GM21825 (cell line): ENCODE results near the gene IBA57.
"Not testable (repeated sequence)": the region's sequence is repeated elsewhere in the genome, so short reads cannot be mapped to it uniquely, and the experiment has no call there.

ENCODE experiments used
- ATAC-seq: cut with Tn5 transposase; IDR thresholded peaks from one replicate; pipeline ENCODE4 v1.9.1; 2021; ENCODE audit warnings: mild to moderate bottlenecking, moderate library complexity; ENCODE audit not compliant: unreplicated experiment

IBA57 gene

DNA sequence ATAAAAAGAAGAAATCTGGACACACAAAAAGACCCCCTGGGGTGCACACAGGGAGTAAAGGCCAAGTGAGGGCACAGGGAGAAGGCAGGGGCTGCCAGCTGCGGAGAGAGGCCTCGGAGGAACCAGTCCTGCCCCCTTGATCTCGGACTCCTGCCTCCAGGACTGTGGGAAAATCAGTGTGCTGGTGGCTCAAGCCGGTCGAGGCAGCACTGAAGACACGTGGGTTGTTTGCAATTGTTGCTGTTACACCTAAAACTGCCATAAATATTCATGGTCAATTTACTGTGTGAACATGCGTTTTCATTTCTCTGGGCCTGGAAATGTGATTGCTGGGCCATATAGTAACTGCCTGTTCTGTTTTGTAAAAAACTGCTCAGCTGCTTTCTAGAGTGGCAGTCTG, 18.5 kb downstream of the IBA57 start:
- ATAC-seq: no peak

DNA sequence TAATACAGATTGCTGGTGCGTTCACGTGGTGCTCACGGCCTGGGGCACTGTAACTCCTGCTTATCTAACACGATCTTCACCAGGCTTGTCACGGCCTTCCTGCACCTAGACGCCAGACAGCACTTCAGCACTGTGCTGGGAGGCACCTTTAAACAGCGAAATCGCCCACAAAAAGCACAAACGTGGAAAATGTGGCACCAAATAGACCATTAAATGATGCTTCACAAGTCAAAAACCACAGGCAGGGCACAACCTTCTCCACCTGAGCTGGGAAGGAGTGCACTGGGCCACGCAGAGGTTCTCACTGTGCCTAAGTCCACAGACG, 20.0 kb downstream of the IBA57 start:
- ATAC-seq: no peak

DNA sequence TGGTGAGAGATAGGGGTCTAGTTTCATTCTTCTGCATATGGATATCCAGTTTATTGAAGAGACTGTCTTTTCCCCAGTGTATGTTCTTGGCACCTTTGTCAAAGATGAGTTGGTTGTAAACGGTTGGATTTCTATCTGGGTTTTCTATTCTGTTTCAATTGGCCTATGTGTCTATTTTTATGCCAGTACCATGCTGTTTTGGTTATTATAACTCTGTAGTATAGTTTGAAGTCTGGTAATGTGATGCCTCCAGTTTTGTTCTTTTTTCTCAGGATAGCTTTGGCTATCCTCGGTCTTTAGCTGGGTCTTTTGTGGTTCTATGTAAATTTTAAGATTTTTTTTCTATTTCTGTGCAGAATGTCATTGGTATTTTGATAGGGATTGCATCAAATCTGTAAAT, 22.6 kb downstream of the IBA57 start:
- not testable (repeated sequence) for ATAC-seq

DNA sequence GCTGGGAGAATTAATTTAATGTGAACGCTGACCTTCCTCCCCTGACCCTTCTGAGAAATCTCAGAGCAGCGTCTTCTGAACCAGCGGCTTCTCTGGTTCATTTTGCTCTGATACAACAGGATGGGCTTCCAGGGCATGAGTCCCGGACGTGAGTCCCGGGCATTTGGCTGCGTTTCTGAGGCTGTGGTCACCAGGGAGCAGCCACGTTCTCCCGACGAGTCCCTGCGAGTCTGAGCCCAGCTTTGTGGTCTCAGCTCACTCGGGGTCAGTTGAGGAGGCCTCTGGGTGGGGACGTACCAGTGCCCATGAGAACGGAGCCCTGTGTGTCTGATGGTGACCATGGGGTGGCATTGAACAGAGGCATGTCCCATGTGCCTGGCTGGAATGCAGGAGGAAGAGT, 24.6 kb downstream of the IBA57 start:
- ATAC-seq: no peak

DNA sequence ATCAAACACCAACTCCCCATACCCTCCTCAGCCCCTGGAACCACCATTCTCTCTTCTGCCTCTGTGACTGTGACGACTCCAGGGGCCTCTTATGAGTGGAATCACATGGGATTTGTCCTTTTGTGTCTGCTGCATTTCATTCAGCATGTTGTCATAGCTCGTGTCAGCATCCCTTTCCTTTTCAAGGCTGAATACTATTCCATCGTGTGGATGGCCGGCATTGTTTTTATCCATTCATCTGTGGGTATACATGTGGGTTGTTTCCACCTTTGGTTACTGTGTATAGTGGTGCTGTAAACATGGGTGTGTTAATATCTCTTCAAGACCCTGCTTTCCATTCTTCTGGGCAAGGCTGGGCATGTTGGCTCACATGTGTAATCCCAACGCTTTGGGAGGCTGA, 25.2 kb downstream of the IBA57 start:
- no peak for ATAC-seq

DNA sequence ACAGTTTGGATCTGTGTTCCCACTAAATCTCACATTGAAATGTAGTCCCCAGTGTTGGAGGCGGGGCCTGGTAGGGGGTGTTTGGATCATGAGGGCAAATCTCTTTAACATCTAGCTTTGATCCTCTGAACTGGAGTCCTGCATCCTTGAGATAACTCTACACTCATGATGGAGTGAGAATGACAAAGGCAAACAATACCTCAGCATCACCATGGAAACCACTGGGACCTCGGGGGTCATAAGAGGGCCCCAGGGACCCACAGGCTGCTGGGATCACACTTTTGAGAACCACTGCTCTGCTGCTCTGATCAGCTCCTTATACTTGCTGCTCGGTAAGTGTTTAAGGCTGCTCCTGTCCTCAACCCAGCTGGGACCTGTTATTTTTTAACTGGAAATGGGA, 28.8 kb downstream of the IBA57 start:
- ATAC-seq: no peak

DNA sequence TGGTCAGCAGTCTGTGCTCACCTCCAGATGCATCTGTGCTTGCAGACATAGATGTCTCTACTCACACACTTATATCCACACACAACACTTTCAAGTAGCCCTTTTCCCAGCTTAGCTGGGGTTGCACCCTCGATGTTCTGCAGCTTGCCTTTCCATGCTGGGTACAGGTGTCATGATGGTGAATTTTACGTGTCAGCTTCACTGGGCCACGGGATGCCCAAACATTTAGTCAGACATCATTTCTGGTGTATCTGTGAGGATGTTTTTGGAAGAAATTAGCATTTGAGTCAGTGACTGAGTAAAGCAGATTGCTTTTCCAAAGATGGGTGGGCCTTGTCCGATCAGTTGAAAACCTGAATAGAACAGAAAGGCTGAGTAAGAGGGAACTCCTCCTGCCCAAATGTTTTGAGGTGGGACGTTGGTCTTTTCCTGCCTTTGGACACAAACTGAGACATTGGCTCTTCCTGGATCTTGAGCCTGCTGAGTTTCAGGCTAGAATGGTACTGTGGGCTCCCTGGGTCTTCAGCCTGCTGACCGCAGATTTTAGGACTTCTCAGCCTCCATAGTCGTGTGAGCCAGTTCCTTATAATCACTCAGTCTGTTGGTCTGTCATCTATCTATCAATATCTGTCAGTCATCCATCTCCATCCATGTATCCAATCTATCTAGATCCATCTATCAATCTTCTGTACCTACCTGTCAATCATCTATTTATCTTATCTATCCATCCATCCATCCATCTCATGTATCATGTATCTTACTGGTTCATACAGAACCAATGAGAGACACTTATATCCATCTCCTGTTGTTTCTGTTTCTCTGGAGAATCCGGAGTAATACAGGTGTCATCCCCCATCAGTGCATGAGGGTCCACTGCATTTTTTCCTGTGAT, 29.6 kb downstream of the IBA57 start:
- no peak for ATAC-seq

DNA sequence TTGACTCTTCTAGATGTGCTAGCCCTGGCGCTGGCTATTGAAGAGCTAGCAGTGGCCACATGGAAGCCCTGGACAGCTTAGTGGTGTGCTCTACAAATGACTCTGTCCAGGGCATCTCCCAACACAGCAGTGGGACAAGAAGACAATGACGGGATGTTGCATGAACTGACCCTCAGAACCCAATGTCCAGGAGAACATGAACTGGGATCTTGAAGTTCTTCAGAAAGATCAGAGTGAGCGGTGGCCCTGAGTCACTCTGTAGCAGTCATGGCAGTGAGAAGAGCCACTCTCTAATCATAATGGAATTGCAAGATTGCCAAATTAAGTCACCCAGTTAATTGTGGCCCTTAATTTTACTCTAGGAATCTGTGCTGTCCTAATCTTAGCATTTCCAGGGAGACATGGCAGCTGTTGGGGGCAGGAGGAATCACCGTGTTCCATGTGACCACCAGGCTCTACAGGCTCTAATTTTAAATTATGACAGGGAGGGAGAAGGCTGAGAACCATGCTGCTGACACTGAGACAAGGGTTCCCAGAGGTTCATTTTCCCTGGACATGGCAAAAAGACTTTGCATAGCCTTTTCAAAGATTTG, 32.0 kb downstream of the IBA57 start:
- ATAC-seq: no peak

DNA sequence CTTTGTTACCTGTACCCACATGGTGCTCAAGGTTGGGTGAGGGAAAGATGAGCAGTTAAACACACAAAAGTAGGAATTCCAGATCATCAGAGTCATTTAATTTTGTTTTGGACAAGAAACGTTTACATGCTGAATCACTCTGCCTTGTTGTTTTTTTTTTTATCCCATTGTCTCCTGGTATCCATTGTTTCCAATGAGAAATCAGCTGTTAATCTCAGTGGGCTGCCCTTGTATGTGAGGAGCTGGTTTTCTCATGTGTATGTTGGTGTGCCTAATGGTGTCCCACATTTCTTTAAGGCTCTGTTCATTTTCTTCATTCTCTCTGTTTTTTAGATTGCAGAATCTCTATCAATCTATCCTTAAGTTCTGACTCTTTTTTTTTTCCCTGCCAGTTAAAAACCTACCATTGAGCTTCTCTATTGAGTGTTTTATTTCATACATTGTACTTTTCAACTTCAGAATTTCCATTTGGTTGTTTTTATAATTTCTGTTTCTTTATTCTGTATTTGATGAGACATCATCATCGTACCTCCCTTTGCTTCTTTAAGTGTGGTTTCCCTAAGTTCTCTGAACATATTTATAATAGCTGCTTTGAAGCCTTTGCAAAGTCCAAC, 33.5 kb downstream of the IBA57 start:
- no peak for ATAC-seq

DNA sequence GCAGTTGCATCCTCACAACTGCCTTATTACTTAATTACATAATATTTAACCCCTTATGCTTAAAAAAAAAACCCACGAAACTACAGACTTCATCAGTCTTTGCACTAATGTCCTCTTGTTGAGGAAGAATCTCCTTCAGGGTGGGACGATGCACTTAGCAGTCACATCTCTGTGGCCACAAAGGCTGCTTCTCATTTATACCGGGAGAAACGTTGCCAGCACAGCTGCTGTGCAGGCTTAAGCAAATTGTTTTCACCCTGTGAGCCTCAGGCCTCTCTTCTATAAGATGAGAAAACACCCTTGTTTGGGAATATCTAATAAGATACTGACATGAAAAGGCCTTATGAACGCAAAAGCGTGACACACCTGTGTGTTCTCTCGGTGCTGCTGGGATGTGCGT, 39.4 kb downstream of the IBA57 start:
- no peak for ATAC-seq

DNA sequence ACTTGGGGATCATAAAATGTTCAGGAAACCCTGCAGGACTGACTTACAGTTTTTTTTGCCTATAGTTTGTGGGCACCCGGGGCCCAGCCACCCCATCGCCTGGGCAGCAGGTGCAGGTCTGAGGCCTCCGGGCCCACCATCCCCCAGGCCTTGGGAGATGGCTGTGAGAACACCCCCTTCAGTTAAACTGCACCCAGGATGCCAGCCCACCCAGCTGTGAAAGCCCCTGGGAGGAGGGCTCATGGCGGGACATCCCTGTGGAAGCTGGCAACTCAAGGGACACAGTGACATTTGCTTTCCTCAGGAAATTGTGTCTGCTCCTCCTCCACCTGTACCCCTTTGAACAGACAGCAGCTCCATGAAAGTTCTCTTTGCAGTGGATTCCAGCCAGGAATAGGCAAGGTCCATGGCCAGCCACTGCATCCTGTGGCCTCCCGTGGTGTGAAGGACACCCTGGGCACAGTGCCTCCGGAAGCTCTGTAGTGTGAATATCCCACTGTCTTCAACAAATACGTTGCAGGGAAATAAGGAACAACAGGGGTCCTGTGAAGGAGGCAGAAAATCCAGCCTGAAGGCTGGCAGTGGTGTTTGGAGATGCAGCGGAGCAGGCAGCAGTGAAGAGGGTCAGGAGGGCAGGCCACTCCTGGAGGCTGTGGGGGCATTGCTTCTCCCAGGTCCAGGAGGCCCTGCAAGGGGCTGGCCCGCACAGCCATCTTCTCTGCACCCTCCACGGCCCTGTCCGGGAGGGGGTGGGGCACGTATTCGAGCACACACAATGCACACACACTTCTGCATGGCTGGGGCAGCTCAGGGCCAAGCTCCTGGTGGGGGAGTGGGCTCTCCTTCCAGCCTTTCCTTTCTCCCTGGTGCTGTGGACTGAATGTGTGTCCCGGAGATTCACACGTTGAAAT, 40.2 kb downstream of the IBA57 start:
- no peak for ATAC-seq

DNA sequence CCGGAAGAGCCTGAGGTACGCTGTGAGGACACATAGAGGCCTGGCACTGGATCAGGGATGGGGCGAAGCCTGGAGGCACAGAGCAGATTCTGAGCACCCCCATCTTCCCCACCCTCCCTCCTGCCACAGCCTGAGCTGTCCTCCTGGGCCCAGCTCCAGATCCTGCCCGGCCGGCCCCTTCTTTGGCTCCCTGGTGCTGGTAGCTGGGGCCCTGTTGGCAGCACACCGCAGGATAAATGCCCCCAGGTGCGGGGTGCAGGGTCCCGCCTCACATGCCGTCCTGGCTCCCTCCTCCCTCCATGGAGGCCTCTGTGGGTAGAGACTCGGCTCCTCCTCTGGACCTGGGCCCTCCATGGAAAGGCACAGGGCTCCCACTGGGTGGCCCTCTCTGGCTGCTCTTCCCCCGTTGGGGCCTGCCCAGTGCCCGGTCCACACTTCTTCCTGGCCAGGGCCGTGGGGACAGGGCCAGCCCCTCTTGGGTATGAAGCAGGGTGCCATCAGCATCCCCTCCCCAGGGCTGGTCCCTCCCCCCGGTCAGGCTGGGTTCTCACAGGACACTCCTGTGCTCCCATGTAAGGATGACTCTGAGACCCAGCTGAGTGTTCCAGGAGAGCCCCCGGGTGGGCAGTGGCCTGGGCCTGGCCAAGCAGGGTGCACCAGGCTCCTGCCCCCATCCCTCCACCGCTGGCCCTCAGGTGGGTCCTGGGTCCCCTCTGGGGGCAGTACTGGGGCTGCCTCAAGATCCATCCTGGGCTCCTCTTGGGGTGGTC, 41.2 kb downstream of the IBA57 start:
- no peak for ATAC-seq

DNA sequence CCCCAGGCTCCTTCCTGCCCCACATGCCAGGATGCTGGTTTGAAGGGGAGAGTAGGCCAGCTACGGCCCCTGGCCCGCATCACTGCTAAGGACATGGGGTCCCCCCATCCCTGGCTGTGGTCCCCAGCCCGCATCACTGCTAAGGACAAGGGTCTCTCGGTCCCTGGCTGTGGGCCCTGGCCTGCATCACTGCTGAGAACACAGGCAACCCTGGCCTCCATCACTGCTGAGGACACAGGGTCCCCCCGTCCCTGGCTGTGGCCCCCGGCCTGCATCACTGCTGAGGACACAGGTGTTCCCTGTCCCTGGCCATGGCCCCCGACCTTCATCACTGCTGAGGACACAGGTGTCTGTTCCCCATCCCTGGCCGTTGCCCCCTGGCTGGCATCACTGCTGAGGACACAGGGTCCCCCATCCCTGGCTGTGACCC, 41.8 kb downstream of the IBA57 start:
- ATAC-seq: no peak

DNA sequence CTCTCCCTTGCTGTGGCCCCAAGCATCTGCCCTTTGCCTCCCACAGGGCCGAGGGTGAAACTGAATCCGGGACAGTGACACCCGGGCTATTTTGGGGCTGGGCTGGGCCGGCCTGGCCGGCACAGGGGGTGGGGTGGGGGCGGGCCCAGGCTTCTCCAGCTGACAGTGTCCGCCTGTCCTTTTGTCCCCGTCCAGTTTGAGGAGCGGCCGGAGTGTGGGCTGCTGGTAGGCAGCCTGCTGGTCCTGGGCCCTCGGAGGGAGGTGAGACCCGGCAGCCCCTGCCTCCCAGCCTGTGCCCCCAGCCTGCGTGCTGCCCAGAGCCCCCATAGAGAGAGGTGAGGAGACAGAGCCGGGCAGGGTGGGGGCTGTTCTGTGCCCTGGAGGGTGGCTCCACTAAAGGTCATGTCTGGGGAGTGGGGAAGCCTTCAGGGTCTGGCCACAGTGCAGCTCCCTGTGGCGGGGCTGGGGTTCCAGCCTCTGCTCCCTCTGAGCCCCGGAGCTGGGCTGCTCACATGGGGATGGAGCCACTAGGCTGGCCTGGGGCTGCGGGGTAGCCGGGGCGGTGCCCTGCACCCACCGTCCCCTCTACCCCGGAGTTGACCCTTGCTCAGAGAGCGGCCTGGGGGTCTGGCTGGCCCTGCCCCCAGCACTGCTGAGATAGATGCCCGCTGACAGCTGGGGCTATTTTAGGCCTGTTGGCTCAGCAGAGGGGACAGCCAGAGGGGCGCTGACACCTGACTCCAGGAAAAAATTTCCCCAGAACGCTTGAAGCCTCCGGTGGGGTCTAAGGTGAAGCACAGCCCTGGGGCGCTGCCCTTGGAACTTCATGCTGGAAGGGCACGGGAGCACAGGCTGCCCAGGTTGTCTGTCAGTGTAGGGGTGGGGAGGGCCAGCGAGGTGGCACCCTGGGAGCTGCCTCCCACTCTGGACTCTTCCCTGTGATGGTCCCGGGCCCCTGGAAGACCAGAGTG, 42.5 kb downstream of the IBA57 start, which contains the start of gene OBSCN:
TSS of gene OBSCN (plus strand) at position 194 of the 971 bp plus-strand sequence. CDS start 3,740 bp downstream, outside the sequence.
- no peak for ATAC-seq

DNA sequence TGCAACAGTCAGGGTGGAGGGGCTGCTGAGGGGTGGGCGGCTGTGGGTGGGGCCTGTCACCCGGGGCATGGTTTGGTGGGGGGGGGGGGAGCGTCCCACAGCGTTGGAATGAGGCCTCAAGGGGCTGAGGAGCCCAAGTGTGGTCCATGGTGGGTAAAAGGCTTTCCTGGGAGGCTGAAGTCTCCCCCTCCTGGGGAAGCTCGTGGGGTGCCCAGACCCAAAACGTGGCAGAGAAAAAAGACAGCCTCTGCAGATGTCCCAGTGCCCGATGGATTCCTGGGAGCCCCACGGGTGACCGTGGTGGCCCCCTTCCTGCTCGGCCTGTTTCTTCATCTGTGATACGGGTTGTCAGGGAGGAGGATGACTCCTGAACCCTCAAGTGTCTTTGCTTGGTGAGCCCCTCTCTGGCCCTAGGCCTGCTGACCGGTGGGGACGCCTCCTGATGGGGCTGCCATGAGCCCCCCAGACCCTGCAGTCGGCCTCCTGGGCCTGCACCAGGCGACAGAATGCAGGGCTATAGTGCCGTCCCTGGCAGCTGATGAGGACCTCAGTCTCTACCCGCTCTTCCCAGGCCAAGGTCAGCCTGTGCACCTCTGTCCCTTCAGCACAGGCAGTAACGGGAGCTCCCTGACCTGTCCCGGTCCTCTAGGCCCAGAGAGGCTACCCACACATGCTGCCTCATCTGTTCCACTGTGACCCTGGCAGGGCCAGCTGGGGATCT, 43.4 kb downstream of the IBA57 start:
- ATAC-seq: no peak

DNA sequence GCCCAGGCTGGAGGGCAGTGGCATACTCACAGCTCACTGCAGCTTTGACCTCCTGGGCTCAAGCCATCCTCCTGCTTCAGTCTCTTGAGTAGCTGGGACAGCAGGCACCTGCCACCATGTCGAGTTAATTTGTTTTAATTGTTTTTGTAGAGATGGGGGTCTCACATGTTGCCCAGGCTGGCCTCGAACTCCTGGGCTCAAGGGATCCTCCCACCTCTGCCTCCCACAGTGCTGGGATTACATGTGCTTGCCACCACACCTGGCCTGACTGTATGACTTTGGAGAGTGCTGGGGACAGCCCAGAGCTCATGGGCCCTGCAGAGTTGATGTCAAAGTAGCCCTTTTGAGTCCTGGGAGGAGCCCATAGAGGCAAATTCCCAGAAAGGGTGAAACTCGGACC, 44.1 kb downstream of the IBA57 start:
- ATAC-seq: no peak

DNA sequence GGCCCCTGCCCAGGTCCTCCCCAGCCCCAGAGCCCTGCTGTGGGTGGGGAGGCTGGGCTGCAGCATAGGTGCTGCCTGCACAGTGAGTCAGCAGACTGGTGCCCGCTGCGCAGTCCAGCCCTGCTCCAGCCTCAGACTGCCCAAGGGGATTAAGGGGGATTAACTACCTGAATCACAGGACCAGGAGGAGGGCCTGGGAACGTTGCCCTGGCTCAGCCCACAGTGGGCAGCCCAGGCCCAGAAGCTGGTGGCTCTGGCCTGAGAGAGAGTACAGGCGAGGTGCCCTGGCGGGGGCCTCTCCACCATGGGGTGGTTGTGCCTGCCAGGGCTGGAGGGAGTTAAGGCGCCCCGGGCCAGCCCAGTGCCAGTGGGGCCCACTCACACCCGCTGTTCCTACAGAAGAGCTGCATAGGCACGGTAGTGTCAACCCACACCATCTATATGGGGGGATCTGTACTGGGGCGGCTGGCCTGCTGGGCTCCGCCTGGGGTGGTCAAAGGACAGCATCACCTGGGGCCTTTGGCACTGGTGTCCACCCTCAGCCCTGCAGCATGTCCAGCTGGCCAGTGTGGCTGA, 44.6 kb downstream of the IBA57 start:
- no peak for ATAC-seq
